HepG2 (cell line): ENCODE results near the gene NEURL2. TPM values are rescaled to one million over a fixed set of nuclear protein-coding genes. Genes with fewer than 3 reads are reported as not detected.

Experiments
- AGO2 ChIP-seq: fragments of 200-400 bp; formaldehyde crosslinking; optimal IDR thresholded peaks from 2 replicates; pipeline ENCODE3; 2017; ENCODE audit warnings: mild to moderate bottlenecking, low read depth, low read length, moderate library complexity
- ARNT ChIP-seq: fragments of 450-650 bp; IDR thresholded peaks from 2 replicates; pipeline ENCODE4 v1.6.1; 2017
- BATF2 ChIP-seq: sonication (generic); formaldehyde crosslinking; IDR thresholded peaks from 2 replicates; pipeline ENCODE4 v1.8.0; 2022; ENCODE audit warnings: mild to moderate bottlenecking, missing genetic modification reagents, moderate library complexity
- CCDC6 ChIP-seq: sonication (generic); formaldehyde crosslinking; IDR thresholded peaks from 2 replicates; pipeline ENCODE4 v1.8.1; 2022; ENCODE audit warnings: mild to moderate bottlenecking, missing genetic modification reagents, moderate library complexity
- DRAP1 ChIP-seq: IDR thresholded peaks from 2 replicates; pipeline ENCODE4 v1.6.1; 2016; ENCODE audit warnings: missing genetic modification reagents, missing compliant biosample characterization
- ETS1 ChIP-seq: sonication (generic); formaldehyde crosslinking; IDR thresholded peaks from 2 replicates; pipeline ENCODE4 v1.4.0; 2020; ENCODE audit warnings: missing genetic modification reagents
- KDM6A ChIP-seq: IDR thresholded peaks from 2 replicates; pipeline ENCODE4 v1.6.1; 2016; ENCODE audit warnings: low read depth
- NFIC ChIP-seq: IDR thresholded peaks from 2 replicates; pipeline ENCODE4 v1.6.1; 2012; ENCODE audit warnings: mild to moderate bottlenecking, low read length, inconsistent platforms
- NR2C2 ChIP-seq: sonication (generic); formaldehyde crosslinking; IDR thresholded peaks from 2 replicates; pipeline ENCODE4 v1.4.0; 2020; ENCODE audit warnings: missing genetic modification reagents, mild to moderate bottlenecking, moderate library complexity, borderline replicate concordance
- NR3C1 ChIP-seq: sonication (generic); formaldehyde crosslinking; IDR thresholded peaks from 2 replicates; pipeline ENCODE4 v1.4.0; 2020; ENCODE audit warnings: missing genetic modification reagents
- PAX8 ChIP-seq: sonication (generic); formaldehyde crosslinking; IDR thresholded peaks from 2 replicates; pipeline ENCODE4 v1.8.0; 2022; ENCODE audit warnings: mild to moderate bottlenecking, missing genetic modification reagents, borderline replicate concordance
- SP1 ChIP-seq, 2 experiments: fragments of 450-650 bp in 1 of 2; sonication (generic) in 1 of 2; formaldehyde crosslinking in 1 of 2; IDR thresholded peaks; 2 replicates each; pipeline versions ENCODE4 v1.4.0 to v1.6.1; 2016 to 2020; ENCODE audit warnings: missing genetic modification reagents in 1 of 2
- ZBTB43 ChIP-seq: sonication (generic); formaldehyde crosslinking; conservative IDR thresholded peaks from 2 replicates; pipeline ENCODE4 v1.4.0; 2020; ENCODE audit warnings: missing genetic modification reagents
- ZNF12 ChIP-seq: sonication (generic); formaldehyde crosslinking; IDR thresholded peaks from 2 replicates; pipeline ENCODE4 v1.5.0; 2020; ENCODE audit warnings: missing genetic modification reagents
- ZNF180 ChIP-seq: sonication (generic); formaldehyde crosslinking; IDR thresholded peaks from 2 replicates; pipeline ENCODE4 v1.4.0; 2020; ENCODE audit warnings: low read depth, missing genetic modification reagents, borderline replicate concordance
- ZNF646 ChIP-seq: sonication (generic); formaldehyde crosslinking; IDR thresholded peaks from 2 replicates; pipeline ENCODE4 v1.9.0; 2021; ENCODE audit warnings: mild to moderate bottlenecking, missing genetic modification reagents
- ZSCAN31 ChIP-seq: sonication (generic); formaldehyde crosslinking; IDR thresholded peaks from 2 replicates; pipeline ENCODE4 v1.5.0; 2020; ENCODE audit warnings: low read depth, mild to moderate bottlenecking, missing genetic modification reagents
- polyA plus RNA-seq, 8 experiments: library from polyadenylated mRNA; depleted of rRNA in 3 of 8; stranded (reverse) in 7 of 8; unstranded in 1 of 8; fragments of >200 nt; fragmentation: Illumina TruSeq in 4 of 8; extraction: Trizol in 4 of 8; gene quantifications; 2 replicates each; pipeline versions ENCODE4 v1.2.1 to v1.2.3, GENCODE V29; 2011 to 2016; ENCODE audit warnings: low read depth in 4 of 8, missing spikeins in 1 of 8, mixed read lengths in 1 of 8; ENCODE audit not compliant: insufficient read depth in 1 of 8
- total RNA-seq, 5 experiments: library from RNA; depleted of rRNA; stranded (reverse); fragments of >200 nt; fragmentation: Illumina TruSeq; extraction: Trizol; gene quantifications; 2 replicates each; pipeline ENCODE4 v1.2.3, GENCODE V29; 2016; ENCODE audit warnings: low read depth in 1 of 5

NEURL2 gene
- total and polyA plus RNA-seq, 2 of the 13 experiments (the other 11 are each of a cell fraction or from before 2014, with no cell fraction given), result 7.2 to 9.7 TPM

- TF ChIP-seq ZNF646 (CRISPR knock-in tag) (peak; percentile 68; the same call in 1 of the 2 replicates), BATF2 (peak; percentile 98), NR2C2 (CRISPR knock-in tag) (peak; percentile 97), SP1 (IDR thresholded peaks at IDR 0.05) (no peak), SP1 (CRISPR knock-in tag; IDR thresholded peaks at IDR 0.05) (peak; percentile 99), ZSCAN31 (CRISPR knock-in tag) (peak; percentile 99), CCDC6 (CRISPR knock-in tag) (peak; percentile 99), ARNT (peak; percentile 96; the same call in 1 of the 2 replicates), KDM6A (CRISPR knock-in tag) (peak; percentile 91), NR3C1 (no peak), ETS1 (peak; percentile 96; the same call in 1 of the 2 replicates), AGO2 (peak; percentile 13), ZNF12 (CRISPR knock-in tag) (peak; percentile 90), PAX8 (CRISPR knock-in tag) (peak; percentile 97), ZBTB43 (CRISPR knock-in tag) (peak; percentile 97), DRAP1 (peak; percentile 92), NFIC (peak; percentile 99), ZNF180 (CRISPR knock-in tag) (no peak)
Measured at GRCh38 chr20:45890985-45891983, at the start of gene NEURL2, which contains the start of gene CTSA (continued).
